ENCODE results near the gene TDRD7.

Gene TDRD7

GRCh38 chr9:97505845-97506244 is 93.9 kb downstream of the TDRD7 start:
- DNase-seq: no peak

GRCh38 chr9:97506306-97506705 is 94.4 kb downstream of the TDRD7 start:
- no peak for DNase-seq

GRCh38 chr9:97506787-97507186 is 94.9 kb downstream of the TDRD7 start:
- DNase-seq: no peak

GRCh38 chr9:97507428-97507984 is 95.6 kb downstream of the TDRD7 start:
- peak in 1 of 56 donors; percentile 31 for DNase-seq

GRCh38 chr9:97508852-97509251 is 97.0 kb downstream of the TDRD7 start:
- no peak for DNase-seq

GRCh38 chr9:97510797-97511654 is 99.1 kb downstream of the TDRD7 start:
- DNase-seq: peak in 1 of 56 donors; percentile 28

GRCh38 chr9:97511655-97512427 is 99.9 kb downstream of the TDRD7 start:
- no peak for DNase-seq

GRCh38 chr9:97512966-97513560 is 101.2 kb downstream of the TDRD7 start:
- DNase-seq: no peak

GRCh38 chr9:97514531-97514930 is 102.6 kb downstream of the TDRD7 start:
- no peak for DNase-seq

GRCh38 chr9:97515662-97516061 is 103.8 kb downstream of the TDRD7 start:
- peak in 14 of 56 donors; percentile 3 to 65 (median 28) for DNase-seq

GRCh38 chr9:97516111-97516510 is 104.2 kb downstream of the TDRD7 start:
- DNase-seq: no peak

GRCh38 chr9:97517331-97518089 is 105.6 kb downstream of the TDRD7 start:
- DNase-seq: no peak

- no peak for DNase-seq
Measured at GRCh38 chr9:97518166-97518908, 106.4 kb downstream of the TDRD7 start.

- no peak for DNase-seq
Measured at GRCh38 chr9:97518909-97519307, 107.0 kb downstream of the TDRD7 start.

- no peak for DNase-seq
Measured at GRCh38 chr9:97519441-97519970, 107.6 kb downstream of the TDRD7 start.

GRCh38 chr9:97521576-97522333 is 109.9 kb downstream of the TDRD7 start:
- no peak for DNase-seq

GRCh38 chr9:97524424-97524823 is 112.5 kb downstream of the TDRD7 start:
- DNase-seq: no peak

- no peak for DNase-seq
Measured at GRCh38 chr9:97525451-97525850, 113.6 kb downstream of the TDRD7 start.
